ENCODE measurements around the gene TBX1. TPM values are rescaled to one million over a fixed set of nuclear protein-coding genes. Genes with fewer than 3 reads are reported as not detected.

The TBX1 gene
- total RNA-seq, 1 donor from 2014 or later, result 5.9 TPM

DNA sequence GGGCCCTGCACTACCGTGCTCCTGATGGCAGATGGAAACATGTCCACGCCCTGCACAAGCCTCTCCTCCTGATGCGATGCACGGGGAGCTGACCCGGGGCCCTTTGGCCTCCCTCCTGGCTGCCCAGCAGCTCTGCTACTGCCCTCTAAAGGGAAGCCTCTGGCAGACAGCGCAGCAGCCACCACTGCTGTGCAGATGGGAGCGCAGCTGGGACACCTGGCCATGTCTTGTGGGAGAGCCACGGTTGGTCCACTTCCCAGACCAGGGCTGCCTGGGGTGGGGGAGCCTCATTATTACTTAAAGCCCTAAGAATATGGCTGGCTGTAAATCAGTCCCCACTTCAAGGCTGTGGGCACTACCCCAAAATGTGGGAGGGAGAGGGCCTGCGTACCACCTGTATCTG, 38.3 kb downstream of the TBX1 start:
- Mint-ChIP-seq H3K27me3 (no peaks in the 10 kb centered on the region), H3K27ac (no peak overlapping the region), H3K4me3 (ENCODE audit: low read depth) (no peak overlapping the region), H3K36me3 (ENCODE audit: insufficient read depth) (peaks cover 2% of the 10 kb centered on the region), H3K9me3 (ENCODE audit: low read depth) (no peaks in the 10 kb centered on the region), H3K4me1 (ENCODE audit: low read depth) (no peaks in the 10 kb centered on the region)
- TF ChIP-seq, protein P1, sequence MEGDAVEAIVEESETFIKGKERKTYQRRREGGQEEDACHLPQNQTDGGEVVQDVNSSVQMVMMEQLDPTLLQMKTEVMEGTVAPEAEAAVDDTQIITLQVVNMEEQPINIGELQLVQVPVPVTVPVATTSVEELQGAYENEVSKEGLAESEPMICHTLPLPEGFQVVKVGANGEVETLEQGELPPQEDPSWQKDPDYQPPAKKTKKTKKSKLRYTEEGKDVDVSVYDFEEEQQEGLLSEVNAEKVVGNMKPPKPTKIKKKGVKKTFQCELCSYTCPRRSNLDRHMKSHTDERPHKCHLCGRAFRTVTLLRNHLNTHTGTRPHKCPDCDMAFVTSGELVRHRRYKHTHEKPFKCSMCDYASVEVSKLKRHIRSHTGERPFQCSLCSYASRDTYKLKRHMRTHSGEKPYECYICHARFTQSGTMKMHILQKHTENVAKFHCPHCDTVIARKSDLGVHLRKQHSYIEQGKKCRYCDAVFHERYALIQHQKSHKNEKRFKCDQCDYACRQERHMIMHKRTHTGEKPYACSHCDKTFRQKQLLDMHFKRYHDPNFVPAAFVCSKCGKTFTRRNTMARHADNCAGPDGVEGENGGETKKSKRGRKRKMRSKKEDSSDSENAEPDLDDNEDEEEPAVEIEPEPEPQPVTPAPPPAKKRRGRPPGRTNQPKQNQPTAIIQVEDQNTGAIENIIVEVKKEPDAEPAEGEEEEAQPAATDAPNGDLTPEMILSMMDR (IDR thresholded peaks at IDR 0.05; ENCODE audit: unreplicated experiment), result no peak
- DNase-seq (ENCODE audit: low spot score, unreplicated experiment), result no peak

GRCh38 chr22:19799322-19800190, 39.0 kb downstream of the TBX1 start:
- no peak overlapping the region for H3K4me3 Mint-ChIP-seq (ENCODE audit: low read depth)
- H3K4me1 Mint-ChIP-seq (ENCODE audit: low read depth), result no peaks in the 10 kb centered on the region
- TF ChIP-seq, protein P1 (IDR thresholded peaks at IDR 0.05; ENCODE audit: unreplicated experiment), result no peak
- no peaks in the 10 kb centered on the region for H3K27me3 Mint-ChIP-seq
- H3K36me3 Mint-ChIP-seq (ENCODE audit: insufficient read depth), result peaks cover 2% of the 10 kb centered on the region
- no peaks in the 10 kb centered on the region for H3K9me3 Mint-ChIP-seq (ENCODE audit: low read depth)
- no peak overlapping the region for H3K27ac Mint-ChIP-seq
- no peak for DNase-seq (ENCODE audit: low spot score, unreplicated experiment)

DNA sequence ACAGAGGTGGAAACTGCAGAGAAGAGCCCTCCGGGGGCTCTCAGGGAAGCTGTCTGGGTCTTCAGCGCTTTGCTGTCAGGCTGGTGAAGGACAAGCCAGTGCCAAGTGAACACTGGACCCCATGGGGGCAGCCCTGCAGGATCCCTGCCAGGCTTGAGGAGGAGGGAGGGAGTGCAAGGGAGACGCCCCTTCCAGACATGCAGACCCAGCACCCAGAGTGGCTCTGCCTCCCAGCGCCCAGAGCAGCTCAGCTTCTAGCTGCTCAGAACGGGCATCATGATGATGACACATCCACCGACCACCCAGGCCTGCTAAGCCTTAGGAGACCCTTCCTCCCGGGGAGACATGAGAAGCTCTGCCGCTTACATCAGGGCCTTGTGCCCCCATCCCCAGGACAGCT, 39.7 kb downstream of the TBX1 start:
- Mint-ChIP-seq H3K4me1 (ENCODE audit: low read depth) (no peaks in the 10 kb centered on the region), H3K27me3 (no peaks in the 10 kb centered on the region), H3K36me3 (ENCODE audit: insufficient read depth) (peaks cover 2% of the 10 kb centered on the region), H3K4me3 (ENCODE audit: low read depth) (no peak overlapping the region), H3K27ac (no peak overlapping the region), H3K9me3 (ENCODE audit: low read depth) (no peaks in the 10 kb centered on the region)
- no peak for DNase-seq (ENCODE audit: low spot score, unreplicated experiment)
- TF ChIP-seq, protein P1 (IDR thresholded peaks at IDR 0.05; ENCODE audit: unreplicated experiment), result no peak

DNA sequence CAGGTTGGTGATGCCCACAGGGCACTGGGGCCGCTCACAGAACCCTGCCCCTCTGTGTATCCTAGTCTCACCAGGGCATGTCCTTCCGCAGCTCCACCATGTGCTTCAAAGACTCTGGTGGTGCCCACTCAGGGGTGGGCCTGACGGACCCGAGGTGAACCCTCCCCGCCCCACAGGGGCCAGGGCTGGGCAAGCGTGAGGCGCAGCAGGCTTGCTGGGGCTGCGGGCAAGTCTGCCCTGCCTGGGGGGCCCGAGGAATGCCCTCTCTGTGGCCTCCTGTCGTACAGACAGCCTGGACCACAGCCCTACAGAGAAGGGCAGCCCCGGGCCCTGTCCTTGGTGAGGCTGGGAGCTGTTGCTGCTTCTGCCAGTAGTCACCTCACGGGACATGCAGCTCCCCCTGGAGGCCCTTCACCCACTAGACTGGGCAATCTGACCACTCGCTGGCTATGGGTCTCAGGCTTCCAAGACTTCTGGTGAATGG, 40.2 kb downstream of the TBX1 start:
- H3K9me3 Mint-ChIP-seq (ENCODE audit: low read depth), result no peaks in the 10 kb centered on the region
- no peak for DNase-seq (ENCODE audit: low spot score, unreplicated experiment)
- H3K27ac Mint-ChIP-seq, result no peak overlapping the region
- no peak overlapping the region for H3K4me3 Mint-ChIP-seq (ENCODE audit: low read depth)
- H3K36me3 Mint-ChIP-seq (ENCODE audit: insufficient read depth), result peaks cover 2% of the 10 kb centered on the region
- no peaks in the 10 kb centered on the region for H3K4me1 Mint-ChIP-seq (ENCODE audit: low read depth)
- H3K27me3 Mint-ChIP-seq, result no peaks in the 10 kb centered on the region
- TF ChIP-seq, protein P1 (IDR thresholded peaks at IDR 0.05; ENCODE audit: unreplicated experiment), result peak; percentile 51

- no peaks in the 10 kb centered on the region for H3K4me1 Mint-ChIP-seq (ENCODE audit: low read depth)
- no peaks in the 10 kb centered on the region for H3K9me3 Mint-ChIP-seq (ENCODE audit: low read depth)
- no peak overlapping the region for H3K4me3 Mint-ChIP-seq (ENCODE audit: low read depth)
- no peak for DNase-seq (ENCODE audit: low spot score, unreplicated experiment)
- peaks cover 2% of the 10 kb centered on the region for H3K36me3 Mint-ChIP-seq (ENCODE audit: insufficient read depth)
- no peaks in the 10 kb centered on the region for H3K27me3 Mint-ChIP-seq
- H3K27ac Mint-ChIP-seq, result peak overlapping the region; percentile 45
- TF ChIP-seq, protein P1 (IDR thresholded peaks at IDR 0.05; ENCODE audit: unreplicated experiment), result no peak
Observed at GRCh38 chr22:19801340-19802000, 40.9 kb downstream of the TBX1 start.

Measured in progenitor cell of endocrine pancreas (in vitro differentiated cells).